PC-9 (cell line): ENCODE results near the gene SPACA1.

Experiments
- CTCF ChIP-seq: fragments of 200-600 bp; sonication (generic); conservative IDR thresholded peaks from 2 replicates; pipeline ENCODE4 v1.6.1; 2017; ENCODE audit warnings: mixed run types, antibody characterized with exemption, mild to moderate bottlenecking, moderate library complexity
- EZH2 ChIP-seq: fragments of 200-600 bp; sonication (generic); IDR thresholded peaks from 2 replicates; pipeline ENCODE4 v1.8.0; 2017; ENCODE audit warnings: antibody characterized with exemption, low read depth

GRCh38 chr6:88031550-88031949, 16.1 kb upstream of the SPACA1 start:
- no peak for TF ChIP-seq CTCF
- no peak for TF ChIP-seq EZH2
